Heart left ventricle (tissue), 13 donors: Measurements from ENCODE around the gene IL23A.
"Not testable (repeated sequence)": the region's sequence is repeated elsewhere in the genome, so short reads cannot be mapped to it uniquely, and the experiment has no call there.

Experiments used
- POLR2A ChIP-seq, 2 donors: fragments of 450-650 bp; IDR thresholded peaks; one replicate each; pipeline ENCODE4 v1.6.1; 2017; ENCODE audit warnings: antibody characterized with exemption in 2 of 2, mild to moderate bottlenecking in 2 of 2, moderate library complexity in 2 of 2
- TF ChIP-seq, protein P1 (sequence below), 12 donors: fragments of 200-600 bp; sonication (generic) in 4 of 12; IDR thresholded peaks; one replicate each; pipeline versions ENCODE4 v1.5.0 to v1.8.0; 2018 to 2022; ENCODE audit warnings: antibody characterized with exemption in 12 of 12, mild to moderate bottlenecking in 5 of 12
- donor health status: ischemic (EF 13 %, LVEDD 7.1; RV severe dilation, severe dysfunction).
- donor health status: DM: no; HTN: yes; CAD: no.
- donor health status: DM: no; HTN: no; CAD: no.
- donor health status: ischemic (EF 25% LVEDD 6.9; RV normal size, moderate dysfunction).
- donor health status: ischemic (EF 25% LVEDD 5.7; RV mildly dilated, moderate dysfunction).
- donor health status: ischemic (EF 35%, LVEDD 5.7; RV mildly dilated, moderate dysfunction).
- donor health status: nonischemic (EF 11% LVEDD 7.7; RV severe dilation, severe dysfunction).
- donor health status: DM: yes; HTN: yes; CAD: no.
- donor health status: PGD.
- donor health status: ischemic (EF 29% LVEDD 5.4; RV normal size, mild dysfunction).
- donor health status: nonischemic (EF 23%, LVEDD 6.1; RV moderate dilation, normal function).

DNA sequence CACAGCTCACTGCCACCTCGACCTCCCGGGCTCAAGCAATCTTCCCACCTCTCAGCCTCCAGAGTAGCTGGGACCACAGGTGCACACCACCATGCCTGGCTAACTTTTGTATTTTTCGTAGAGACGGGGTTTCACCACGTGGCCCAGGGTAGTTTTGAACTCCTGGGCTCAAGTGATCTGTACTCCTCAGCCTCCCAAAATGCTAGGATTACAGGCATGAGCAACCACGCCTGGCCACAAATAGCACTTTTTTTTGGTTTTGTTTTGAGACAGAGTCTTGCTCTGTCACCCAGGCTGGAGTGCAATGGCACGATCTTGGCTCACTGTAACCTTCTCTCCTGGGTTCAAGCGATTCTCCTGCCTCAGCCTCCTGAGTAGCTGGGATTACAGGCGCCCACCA lies 8.6 kb downstream of the IL23A start:
- TF ChIP-seq, protein P1, sequence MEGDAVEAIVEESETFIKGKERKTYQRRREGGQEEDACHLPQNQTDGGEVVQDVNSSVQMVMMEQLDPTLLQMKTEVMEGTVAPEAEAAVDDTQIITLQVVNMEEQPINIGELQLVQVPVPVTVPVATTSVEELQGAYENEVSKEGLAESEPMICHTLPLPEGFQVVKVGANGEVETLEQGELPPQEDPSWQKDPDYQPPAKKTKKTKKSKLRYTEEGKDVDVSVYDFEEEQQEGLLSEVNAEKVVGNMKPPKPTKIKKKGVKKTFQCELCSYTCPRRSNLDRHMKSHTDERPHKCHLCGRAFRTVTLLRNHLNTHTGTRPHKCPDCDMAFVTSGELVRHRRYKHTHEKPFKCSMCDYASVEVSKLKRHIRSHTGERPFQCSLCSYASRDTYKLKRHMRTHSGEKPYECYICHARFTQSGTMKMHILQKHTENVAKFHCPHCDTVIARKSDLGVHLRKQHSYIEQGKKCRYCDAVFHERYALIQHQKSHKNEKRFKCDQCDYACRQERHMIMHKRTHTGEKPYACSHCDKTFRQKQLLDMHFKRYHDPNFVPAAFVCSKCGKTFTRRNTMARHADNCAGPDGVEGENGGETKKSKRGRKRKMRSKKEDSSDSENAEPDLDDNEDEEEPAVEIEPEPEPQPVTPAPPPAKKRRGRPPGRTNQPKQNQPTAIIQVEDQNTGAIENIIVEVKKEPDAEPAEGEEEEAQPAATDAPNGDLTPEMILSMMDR (IDR thresholded peaks at IDR 0.05), result not testable (repeated sequence)
- not testable (repeated sequence) for TF ChIP-seq POLR2A (IDR thresholded peaks at IDR 0.05)
